UCSD-AML1 (cell line): Measurements from ENCODE around the gene GUCA1C.

Experiments
- DNase-seq: peaks from one replicate; lab custom pipeline; 2025; ENCODE audit not compliant: unreplicated experiment; lab: John Stamatoyannopoulos, UW

Gene GUCA1C

GRCh38 chr3:108909799-108910198 lies 43.9 kb downstream of the GUCA1C start:
- DNase-seq, result no peak

- no peak for DNase-seq
These were observed 46.5 kb downstream of the GUCA1C start for GRCh38 chr3:108907194-108907593.

- DNase-seq, result no peak
These were observed 54.1 kb downstream of the GUCA1C start for GRCh38 chr3:108899530-108899929.

GRCh38 chr3:108897883-108898282 lies 55.8 kb downstream of the GUCA1C start:
- DNase-seq, result no peak

- DNase-seq, result no peak
These were observed 58.7 kb downstream of the GUCA1C start for GRCh38 chr3:108894981-108895380.

GRCh38 chr3:108891833-108892232 lies 61.8 kb downstream of the GUCA1C start:
- no peak for DNase-seq

- no peak for DNase-seq
These were observed 65.9 kb downstream of the GUCA1C start for GRCh38 chr3:108887777-108888176.

GRCh38 chr3:108887121-108887520 lies 66.6 kb downstream of the GUCA1C start:
- DNase-seq, result no peak

- DNase-seq, result no peak
These were observed 70.3 kb downstream of the GUCA1C start for GRCh38 chr3:108883373-108883772.

GRCh38 chr3:108882762-108883161 lies 70.9 kb downstream of the GUCA1C start:
- no peak for DNase-seq

- no peak for DNase-seq
These were observed 73.8 kb downstream of the GUCA1C start for GRCh38 chr3:108879915-108880314.

- no peak for DNase-seq
These were observed 75.8 kb downstream of the GUCA1C start for GRCh38 chr3:108877901-108878300.

- DNase-seq, result no peak
These were observed 89.9 kb downstream of the GUCA1C start for GRCh38 chr3:108863799-108864135.

GRCh38 chr3:108862865-108863798 lies 90.5 kb downstream of the GUCA1C start:
- DNase-seq, result no peak

GRCh38 chr3:108861401-108861800 lies 92.3 kb downstream of the GUCA1C start:
- DNase-seq, result no peak
